Breast epithelium (tissue), 3 donors: ENCODE results near the gene SHISA5.

Experiments
- POLR2AphosphoS5 ChIP-seq, 3 donors: sonication (generic); formaldehyde crosslinking; IDR thresholded peaks; one replicate each; pipeline ENCODE4 v1.6.1; 2017; ENCODE audit warnings: antibody characterized with exemption in 3 of 3
- TF ChIP-seq, protein P1 (sequence below), 3 donors: fragments of 450-650 bp; IDR thresholded peaks; one replicate each; pipeline ENCODE4 v1.5.1; 2016 to 2017; ENCODE audit warnings: antibody characterized with exemption in 3 of 3, mild to moderate bottlenecking in 3 of 3, moderate library complexity in 3 of 3

DNA sequence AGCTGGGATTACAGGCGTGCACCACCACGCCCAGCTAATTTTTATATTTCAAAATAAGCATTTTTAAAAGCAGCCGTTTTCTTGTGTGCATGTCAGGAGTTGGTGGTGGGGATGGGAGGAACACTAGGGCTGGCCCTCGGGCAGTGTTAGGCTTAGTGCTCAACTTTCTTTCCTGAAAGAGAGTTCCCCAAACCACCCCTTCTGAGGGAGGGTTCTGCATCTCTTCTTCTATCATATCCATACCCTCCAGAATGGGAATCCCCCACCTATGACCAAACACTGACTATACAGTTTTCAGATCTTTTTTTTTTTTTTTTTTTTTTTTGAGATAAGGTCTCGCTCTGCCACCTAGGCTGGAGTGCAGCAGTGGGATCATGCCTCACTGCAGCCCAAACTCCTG lies 40.2 kb upstream of the SHISA5 start:
- TF ChIP-seq, protein P1, sequence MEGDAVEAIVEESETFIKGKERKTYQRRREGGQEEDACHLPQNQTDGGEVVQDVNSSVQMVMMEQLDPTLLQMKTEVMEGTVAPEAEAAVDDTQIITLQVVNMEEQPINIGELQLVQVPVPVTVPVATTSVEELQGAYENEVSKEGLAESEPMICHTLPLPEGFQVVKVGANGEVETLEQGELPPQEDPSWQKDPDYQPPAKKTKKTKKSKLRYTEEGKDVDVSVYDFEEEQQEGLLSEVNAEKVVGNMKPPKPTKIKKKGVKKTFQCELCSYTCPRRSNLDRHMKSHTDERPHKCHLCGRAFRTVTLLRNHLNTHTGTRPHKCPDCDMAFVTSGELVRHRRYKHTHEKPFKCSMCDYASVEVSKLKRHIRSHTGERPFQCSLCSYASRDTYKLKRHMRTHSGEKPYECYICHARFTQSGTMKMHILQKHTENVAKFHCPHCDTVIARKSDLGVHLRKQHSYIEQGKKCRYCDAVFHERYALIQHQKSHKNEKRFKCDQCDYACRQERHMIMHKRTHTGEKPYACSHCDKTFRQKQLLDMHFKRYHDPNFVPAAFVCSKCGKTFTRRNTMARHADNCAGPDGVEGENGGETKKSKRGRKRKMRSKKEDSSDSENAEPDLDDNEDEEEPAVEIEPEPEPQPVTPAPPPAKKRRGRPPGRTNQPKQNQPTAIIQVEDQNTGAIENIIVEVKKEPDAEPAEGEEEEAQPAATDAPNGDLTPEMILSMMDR (IDR thresholded peaks at IDR 0.05): no peak
- TF ChIP-seq POLR2AphosphoS5 (IDR thresholded peaks at IDR 0.05): no peak
